H1 (cell line): ENCODE measurements around the gene RASSF4. TPM values are rescaled to one million over a fixed set of nuclear protein-coding genes. Genes with fewer than 3 reads are reported as not detected.

Experiments used
- CTCF ChIA-PET: fragments of 300-600 bp; sonication (Branson Sonifier 250); formaldehyde crosslinking; loops from one replicate; lab custom pipeline; 2021; ENCODE audit not compliant: partially characterized antibody; lab: Charles Lee
- POLR2A ChIA-PET: fragments of 300-600 bp; sonication (Branson Sonifier 250); formaldehyde crosslinking; loops from one replicate; lab custom pipeline; 2021; ENCODE audit warnings: inconsistent platforms; ENCODE audit not compliant: partially characterized antibody; lab: Charles Lee
- DNase-seq, 2 experiments: peaks; one replicate each; pipeline versions ENCODE4 v3.0.0 to v3.0.0-alpha.2; 2010 to 2022; ENCODE audit warnings: low spot score in 2 of 2, low read depth in 1 of 2, mixed read lengths in 1 of 2
- FAIRE-seq: peaks from 2 replicates; lab custom pipeline; 2011; peaks lifted over from hg19 to GRCh38; lab: Jason Lieb, UNC
- H2AFZ ChIP-seq: 2 replicates; pipeline ENCODE4 v1.8.1; 2012; ENCODE audit warnings: low read length, inconsistent platforms
- H2AK5ac ChIP-seq: 2 replicates; pipeline ENCODE4 v1.6.1; 2013; ENCODE audit warnings: low read depth, low read length
- H2BK120ac ChIP-seq: replicated peaks from 2 replicates; pipeline ENCODE3; 2013; ENCODE audit warnings: low read depth, low read length, inconsistent platforms
- H2BK12ac ChIP-seq: 2 replicates; pipeline ENCODE4 v1.6.1; 2013; ENCODE audit warnings: low read depth, low read length
- H2BK15ac ChIP-seq: 2 replicates; pipeline ENCODE4 v1.6.1; 2013; ENCODE audit warnings: low read length
- H2BK20ac ChIP-seq: 2 replicates; pipeline ENCODE4 v1.6.1; 2013; ENCODE audit warnings: low read length
- H2BK5ac ChIP-seq: 2 replicates; pipeline ENCODE4 v1.6.1; 2013; ENCODE audit warnings: low read depth, low read length
- H3K14ac ChIP-seq: 2 replicates; pipeline ENCODE4 v1.6.1; 2013; ENCODE audit warnings: inconsistent platforms; ENCODE audit not compliant: insufficient read length
- H3K18ac ChIP-seq: 2 replicates; pipeline ENCODE4 v1.6.1; 2013; ENCODE audit warnings: low read length; ENCODE audit errors: extremely low read depth
- H3K23ac ChIP-seq: 2 replicates; pipeline ENCODE4 v1.6.1; 2013; ENCODE audit warnings: inconsistent platforms; ENCODE audit not compliant: insufficient read length
- H3K23me2 ChIP-seq: 2 replicates; pipeline ENCODE4 v1.6.1; 2013; ENCODE audit warnings: low read depth, low read length
- H3K27ac ChIP-seq: 2 replicates; pipeline ENCODE4 v1.6.1; 2011; ENCODE audit warnings: low read depth, low read length, inconsistent platforms
- H3K27me3 ChIP-seq, 4 experiments: replicated peaks in 1 of 4; 1 replicate in 1 of 4; 2 replicates in 3 of 4; pipeline versions ENCODE4 v1.6.1 to v1.8.1; 2011 to 2013; ENCODE audit warnings: low read length in 3 of 4, mild to moderate bottlenecking in 3 of 4, inconsistent platforms in 2 of 4, mixed read lengths in 2 of 4, moderate library complexity in 1 of 4; ENCODE audit not compliant: control insufficient read depth in 3 of 4, insufficient read depth in 3 of 4; ENCODE audit errors: extremely low read depth in 1 of 4
- H3K36me3 ChIP-seq, 4 experiments: 2 replicates each; pipeline versions ENCODE4 v1.6.1 to v1.8.1; 2011 to 2013; ENCODE audit warnings: mild to moderate bottlenecking in 4 of 4, low read length in 3 of 4, moderate library complexity in 2 of 4, control low read depth in 1 of 4, inconsistent platforms in 1 of 4; ENCODE audit not compliant: insufficient read depth in 4 of 4, control insufficient read depth in 2 of 4
- H3K4ac ChIP-seq: replicated peaks from 2 replicates; pipeline ENCODE3; 2013; ENCODE audit warnings: low read length, low read depth, mixed read lengths, inconsistent platforms; ENCODE audit not compliant: insufficient read length
- H3K4me1 ChIP-seq, 4 experiments: replicated peaks in 1 of 4; 1 replicate in 1 of 4; 2 replicates in 3 of 4; pipeline versions ENCODE4 v1.6.1 to v1.8.1; 2011 to 2013; ENCODE audit warnings: low read length in 3 of 4, inconsistent platforms in 2 of 4, mixed read lengths in 1 of 4; ENCODE audit not compliant: insufficient read depth in 4 of 4, control insufficient read depth in 3 of 4
- H3K4me2 ChIP-seq, 2 experiments: 2 replicates each; pipeline versions ENCODE4 v1.6.1 to v1.8.1; 2011 to 2013; ENCODE audit warnings: low read depth in 2 of 2, low read length in 2 of 2, control low read depth in 1 of 2, inconsistent platforms in 1 of 2, mild to moderate bottlenecking in 1 of 2; ENCODE audit not compliant: insufficient read depth in 1 of 2
- H3K4me3 ChIP-seq, 4 experiments: fragments of 200-600, 300-600 bp in 1 of 4; sonication (generic), shearing (Covaris generic), sonication (Bioruptor Twin) in 1 of 4; 2 replicates each; pipeline versions ENCODE4 v1.5.1 to v1.8.1; 2011 to 2016; ENCODE audit warnings: low read length in 4 of 4, low read depth in 3 of 4, control low read depth in 2 of 4, inconsistent platforms in 2 of 4, mild to moderate bottlenecking in 2 of 4, mixed read lengths in 1 of 4, moderate library complexity in 1 of 4; ENCODE audit not compliant: insufficient read depth in 2 of 4; ENCODE audit errors: extremely low read depth in 1 of 4
- H3K56ac ChIP-seq: replicated peaks from 2 replicates; pipeline ENCODE3; 2013; ENCODE audit warnings: low read depth, mild to moderate bottlenecking, mixed read lengths, low read length, inconsistent platforms; ENCODE audit not compliant: insufficient read length
- H3K79me1 ChIP-seq: 2 replicates; pipeline ENCODE4 v1.6.1; 2013; ENCODE audit warnings: low read depth, low read length, control low read depth
- H3K79me2 ChIP-seq, 2 experiments: 2 replicates each; pipeline versions ENCODE4 v1.6.1 to v1.8.1; 2012 to 2013; ENCODE audit warnings: low read length in 2 of 2, mild to moderate bottlenecking in 2 of 2, inconsistent platforms in 1 of 2; ENCODE audit not compliant: insufficient read depth in 2 of 2, control insufficient read depth in 1 of 2
- H3K9ac ChIP-seq, 4 experiments: replicated peaks in 1 of 4; 1 replicate in 1 of 4; 2 replicates in 3 of 4; pipeline versions ENCODE4 v1.6.1 to v1.8.1; 2011 to 2013; ENCODE audit warnings: low read depth in 3 of 4, low read length in 3 of 4, control low read depth in 2 of 4, mild to moderate bottlenecking in 2 of 4, moderate library complexity in 2 of 4, inconsistent platforms in 1 of 4; ENCODE audit errors: extremely low read depth in 1 of 4
- H3K9me3 ChIP-seq, 2 experiments: 2 replicates each; pipeline versions ENCODE4 v1.6.1 to v1.8.1; 2012 to 2013; ENCODE audit warnings: mild to moderate bottlenecking in 2 of 2, moderate library complexity in 2 of 2, control low read depth in 1 of 2, inconsistent platforms in 1 of 2, low read depth in 1 of 2, low read length in 1 of 2, mixed read lengths in 1 of 2; ENCODE audit not compliant: insufficient read depth in 2 of 2
- H4K20me1 ChIP-seq, 2 experiments: replicated peaks in 1 of 2; 2 replicates each; pipeline versions ENCODE3 to v1.8.1; 2011 to 2013; ENCODE audit warnings: inconsistent platforms in 2 of 2, low read length in 2 of 2, mild to moderate bottlenecking in 1 of 2; ENCODE audit not compliant: insufficient read depth in 2 of 2, control insufficient read depth in 1 of 2
- H4K5ac ChIP-seq: 2 replicates; pipeline ENCODE4 v1.6.1; 2013; ENCODE audit warnings: low read length, low read depth, mixed read lengths, inconsistent platforms; ENCODE audit not compliant: insufficient read length
- H4K8ac ChIP-seq: 2 replicates; pipeline ENCODE4 v1.8.0; 2013; ENCODE audit warnings: mild to moderate bottlenecking, moderate library complexity, low read length, inconsistent platforms; ENCODE audit not compliant: insufficient read depth; ENCODE audit errors: extremely low read depth
- H4K91ac ChIP-seq: replicated peaks from 2 replicates; pipeline ENCODE3; 2013; ENCODE audit warnings: low read length, mixed read lengths, inconsistent platforms; ENCODE audit not compliant: insufficient read length
- CEBPB ChIP-seq: IDR thresholded peaks from 2 replicates; pipeline ENCODE4 v1.6.1; 2012; ENCODE audit warnings: low read depth, low read length
- CTBP2 ChIP-seq: IDR thresholded peaks from 2 replicates; pipeline ENCODE4 v1.7.0; 2011; ENCODE audit warnings: borderline replicate concordance, mild to moderate bottlenecking, moderate library complexity, mixed read lengths, low read length; ENCODE audit not compliant: insufficient read depth, insufficient read length
- FOSL1 ChIP-seq: IDR thresholded peaks from 2 replicates; pipeline ENCODE4 v1.6.1; 2011; ENCODE audit warnings: mild to moderate bottlenecking, low read depth, low read length, moderate library complexity; ENCODE audit not compliant: insufficient read depth
- GTF2F1 ChIP-seq: IDR thresholded peaks from 2 replicates; pipeline ENCODE4 v1.6.1; 2012; ENCODE audit warnings: low read depth, low read length, improper control_type of control experiment, borderline replicate concordance
- TCF12 ChIP-seq: IDR thresholded peaks from 2 replicates; pipeline ENCODE4 v1.6.1; 2011; ENCODE audit warnings: low read depth, mild to moderate bottlenecking, low read length
- TEAD4 ChIP-seq: IDR thresholded peaks from 2 replicates; pipeline ENCODE4 v1.6.1; 2012; ENCODE audit warnings: low read depth, low read length, inconsistent platforms, mixed read lengths
- WGBS, 2 experiments: shearing (Covaris generic) in 1 of 2; methylation state at CpG; one replicate each; pipeline versions ENCODE4 v1.1.6 to v1.1.7; 2013 to 2015; ENCODE audit warnings: low lambda C conversion rate in 2 of 2, mixed read lengths in 2 of 2, inconsistent platforms in 1 of 2, low coverage in 1 of 2, missing lambda C conversion rate in 1 of 2; ENCODE audit not compliant: insufficient replicate concordance in 2 of 2, insufficient coverage in 1 of 2, insufficient read length in 1 of 2; ENCODE audit errors: extremely low coverage in 1 of 2, missing lambda C conversion rate in 1 of 2; 5-methylcytosine and 5-hydroxymethylcytosine counted together
- polyA plus RNA-seq, 7 experiments: library from polyadenylated mRNA; depleted of rRNA in 3 of 7; stranded (reverse) in 5 of 7; unstranded in 2 of 7; fragments of >200 nt in 5 of 7; fragments of 200-250 nt in 2 of 7; gene quantifications; 1 replicate in 5 of 7; 2 replicates in 1 of 7; 4 replicates in 1 of 7; pipeline versions ENCODE4 v1.2.1 to v1.2.3, GENCODE V29; 2011 to 2013; ENCODE audit warnings: missing spikeins in 2 of 7, mixed read lengths in 2 of 7
- total RNA-seq: library from RNA; stranded (reverse); fragmentation: NEBNext Ultra II Directional; extraction: Animal tissue kit (Norgen Biotek cat#: 25700); gene quantifications from 2 replicates; pipeline ENCODE4 v1.2.1, GENCODE V29; 2021
- TF ChIP-seq, protein P1 (sequence below): IDR thresholded peaks from 2 replicates; pipeline ENCODE4 v1.6.1; 2012; ENCODE audit warnings: inconsistent platforms
- TF ChIP-seq, protein P2 (sequence below): IDR thresholded peaks from 2 replicates; pipeline ENCODE4 v1.6.1; 2012; ENCODE audit warnings: inconsistent platforms
- TF ChIP-seq, protein P3 (sequence below), 3 experiments: IDR thresholded peaks; 1 replicate in 2 of 3; 2 replicates in 1 of 3; pipeline versions ENCODE4 v1.5.1 to v1.6.1; 2011; ENCODE audit warnings: low read length in 3 of 3, mild to moderate bottlenecking in 3 of 3, inconsistent platforms in 2 of 3, low read depth in 1 of 3, moderate library complexity in 1 of 3; ENCODE audit not compliant: insufficient read depth in 1 of 3; ENCODE audit errors: control extremely low read depth in 1 of 3

RASSF4 gene
- total and polyA plus RNA-seq, 2 of the 8 experiments (the other 6 are each of a cell fraction or from before 2014, with no cell fraction given), result 14.3 to 14.5 TPM

DNA sequence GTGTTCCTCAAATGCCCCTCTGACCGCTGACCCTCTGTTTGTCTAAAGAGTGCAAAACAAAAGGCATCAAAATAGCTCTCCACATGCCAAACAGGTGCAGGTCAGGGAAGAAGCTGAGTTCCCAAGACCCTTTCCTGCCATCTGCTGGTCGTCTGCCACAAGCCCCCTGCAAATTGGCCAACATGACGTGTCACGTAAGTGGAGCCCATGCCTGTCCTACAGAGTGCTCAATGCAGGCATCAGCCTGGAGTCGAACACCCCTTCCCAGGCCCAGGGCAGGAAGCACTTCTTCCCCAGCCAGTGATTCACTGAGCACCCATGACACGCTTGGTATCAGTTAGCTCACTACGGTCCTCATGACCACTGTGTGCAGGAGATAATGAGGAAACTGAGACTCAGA, 34.4 kb upstream of the RASSF4 start:
- no peaks in the 10 kb centered on the region for H3K79me1 ChIP-seq
- H2BK20ac ChIP-seq, result no peak overlapping the region
- H3K23me2 ChIP-seq, result peaks cover 12% of the 10 kb centered on the region; the same call in 1 of the 2 replicates
- H3K27ac ChIP-seq, result no peak overlapping the region
- H3K79me2 ChIP-seq, result no peaks in the 10 kb centered on the region
- ChIA-PET POLR2A (interaction anchor here (1.2 to 1.5 kb wide), 3 partner anchors 14 to 60 kb away, joined by 4 to 6 read pairs (median 5); partner anchors contain the start of gene TMEM72), CTCF (interaction anchor here (0.6 to 6.0 kb wide), 24 partner anchors 10 to 1255 kb away, joined by 3 to 35 read pairs (median 4); no protein-coding TSS in a partner anchor)
- H4K8ac ChIP-seq, result no peak overlapping the region
- no peak overlapping the region for H3K9ac ChIP-seq
- H3K56ac ChIP-seq, result no peak overlapping the region
- H2BK12ac ChIP-seq, result peak overlapping the region; percentile 32; the same call in 1 of the 2 replicates
- no peaks in the 10 kb centered on the region for H4K20me1 ChIP-seq
- H3K27me3 ChIP-seq, result peaks cover 0 to 6% (median 2%) of the 10 kb centered on the region in 4 experiments; a peak in 2 of 7 replicates
- H3K14ac ChIP-seq, result no peak overlapping the region
- H2BK15ac ChIP-seq, result no peak overlapping the region
- no peak overlapping the region for H2BK120ac ChIP-seq
- no peaks in the 10 kb centered on the region for H3K36me3 ChIP-seq
- peak; percentile 63 to 75 for DNase-seq
- peak; percentile 73 for FAIRE-seq
- H4K91ac ChIP-seq, result no peak overlapping the region
- H3K23ac ChIP-seq, result no peak overlapping the region
- H4K5ac ChIP-seq, result no peak overlapping the region
- H3K9me3 ChIP-seq, result no peaks in the 10 kb centered on the region
- peaks cover 0 to 7% (median 0%) of the 10 kb centered on the region in 4 experiments; a peak in 1 of 7 replicates for H3K4me1 ChIP-seq
- H2BK5ac ChIP-seq, result no peak overlapping the region
- H3K18ac ChIP-seq, result no peak overlapping the region
- WGBS, 2 experiments, result 45% methylated on average over 7 of the region's 7 CpGs; no CpG with 5 or more reads in 1 of the 2 experiments
- no peak overlapping the region for H2AFZ ChIP-seq
- H3K4me2 ChIP-seq, result no peak overlapping the region
- no peak overlapping the region for H3K4me3 ChIP-seq
- H2AK5ac ChIP-seq, result no peak overlapping the region
- no peak overlapping the region for H3K4ac ChIP-seq
- TF ChIP-seq, protein P1, sequence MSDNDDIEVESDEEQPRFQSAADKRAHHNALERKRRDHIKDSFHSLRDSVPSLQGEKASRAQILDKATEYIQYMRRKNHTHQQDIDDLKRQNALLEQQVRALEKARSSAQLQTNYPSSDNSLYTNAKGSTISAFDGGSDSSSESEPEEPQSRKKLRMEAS, result peak; percentile 98
- TF ChIP-seq CEBPB, result peak; percentile 59; the same call in 1 of the 2 replicates
- TF ChIP-seq, protein P2, sequence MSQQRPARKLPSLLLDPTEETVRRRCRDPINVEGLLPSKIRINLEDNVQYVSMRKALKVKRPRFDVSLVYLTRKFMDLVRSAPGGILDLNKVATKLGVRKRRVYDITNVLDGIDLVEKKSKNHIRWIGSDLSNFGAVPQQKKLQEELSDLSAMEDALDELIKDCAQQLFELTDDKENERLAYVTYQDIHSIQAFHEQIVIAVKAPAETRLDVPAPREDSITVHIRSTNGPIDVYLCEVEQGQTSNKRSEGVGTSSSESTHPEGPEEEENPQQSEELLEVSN, result peak; percentile 95
- TF ChIP-seq FOSL1, result no peak
- no peak for TF ChIP-seq CTBP2
- TF ChIP-seq, protein P3, sequence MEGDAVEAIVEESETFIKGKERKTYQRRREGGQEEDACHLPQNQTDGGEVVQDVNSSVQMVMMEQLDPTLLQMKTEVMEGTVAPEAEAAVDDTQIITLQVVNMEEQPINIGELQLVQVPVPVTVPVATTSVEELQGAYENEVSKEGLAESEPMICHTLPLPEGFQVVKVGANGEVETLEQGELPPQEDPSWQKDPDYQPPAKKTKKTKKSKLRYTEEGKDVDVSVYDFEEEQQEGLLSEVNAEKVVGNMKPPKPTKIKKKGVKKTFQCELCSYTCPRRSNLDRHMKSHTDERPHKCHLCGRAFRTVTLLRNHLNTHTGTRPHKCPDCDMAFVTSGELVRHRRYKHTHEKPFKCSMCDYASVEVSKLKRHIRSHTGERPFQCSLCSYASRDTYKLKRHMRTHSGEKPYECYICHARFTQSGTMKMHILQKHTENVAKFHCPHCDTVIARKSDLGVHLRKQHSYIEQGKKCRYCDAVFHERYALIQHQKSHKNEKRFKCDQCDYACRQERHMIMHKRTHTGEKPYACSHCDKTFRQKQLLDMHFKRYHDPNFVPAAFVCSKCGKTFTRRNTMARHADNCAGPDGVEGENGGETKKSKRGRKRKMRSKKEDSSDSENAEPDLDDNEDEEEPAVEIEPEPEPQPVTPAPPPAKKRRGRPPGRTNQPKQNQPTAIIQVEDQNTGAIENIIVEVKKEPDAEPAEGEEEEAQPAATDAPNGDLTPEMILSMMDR (IDR thresholded peaks at IDR 0.05; ENCODE audit: control extremely low read depth in 1 of 3, insufficient read depth in 1 of 3, low read depth in 1 of 3, low read length in 3 of 3), result peak; percentile 72 to 94 (median 91)
- peak; percentile 52; the same call in 1 of the 2 replicates for TF ChIP-seq GTF2F1
- peak; percentile 98; the same call in 1 of the 2 replicates for TF ChIP-seq TCF12
- TF ChIP-seq TEAD4, result 0 out of 2 replicates have a peak, but pooled peaks have one; percentile 25
